Measurements from ENCODE around the gene CDK10.
"Not testable (repeated sequence)": the region's sequence is repeated elsewhere in the genome, so short reads cannot be mapped to it uniquely, and the experiment has no call there.

The CDK10 gene

DNA sequence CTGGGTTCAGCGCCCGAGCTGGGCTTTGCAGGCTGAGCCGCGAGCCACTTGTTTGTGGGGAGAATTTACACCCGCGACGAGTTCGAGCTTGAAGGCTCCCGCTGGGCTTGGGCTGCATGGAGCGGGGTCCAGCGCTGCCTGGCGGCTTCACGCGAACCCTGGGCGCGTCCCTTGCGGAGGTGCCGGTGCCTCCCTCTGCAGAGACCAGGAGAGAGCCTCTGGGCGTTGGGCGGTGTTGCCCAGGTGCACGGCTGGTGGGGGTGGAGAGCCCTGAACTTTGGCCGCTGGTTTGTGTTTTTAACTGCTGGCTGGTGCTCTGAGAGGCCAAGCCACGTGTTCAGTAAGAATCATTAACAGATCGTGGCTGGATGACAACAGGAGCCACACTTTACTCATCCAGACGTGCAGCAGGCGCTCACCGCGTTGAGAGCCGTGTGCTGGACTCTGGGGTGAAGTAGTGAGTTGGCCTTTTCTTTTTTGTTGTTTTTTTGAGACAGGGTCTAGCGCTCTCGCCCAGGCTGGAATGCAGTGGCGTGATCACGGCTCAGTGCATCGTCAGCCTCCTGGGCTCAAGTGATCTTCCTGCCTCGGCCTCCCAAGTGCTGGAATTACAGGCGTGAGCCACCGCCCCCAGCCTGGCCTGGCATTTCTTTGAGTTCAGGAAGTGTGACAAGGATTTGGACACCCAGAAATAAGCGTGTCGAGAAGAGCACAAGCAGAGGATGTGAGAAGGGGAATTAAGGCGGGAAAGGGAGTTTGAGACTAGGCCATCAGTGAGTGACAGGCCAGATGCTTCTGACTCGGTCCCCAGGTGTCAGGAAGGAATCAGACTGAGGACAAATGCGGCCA lies 827 bp downstream of the CDK10 start:
- TF ChIP-seq, protein P1, sequence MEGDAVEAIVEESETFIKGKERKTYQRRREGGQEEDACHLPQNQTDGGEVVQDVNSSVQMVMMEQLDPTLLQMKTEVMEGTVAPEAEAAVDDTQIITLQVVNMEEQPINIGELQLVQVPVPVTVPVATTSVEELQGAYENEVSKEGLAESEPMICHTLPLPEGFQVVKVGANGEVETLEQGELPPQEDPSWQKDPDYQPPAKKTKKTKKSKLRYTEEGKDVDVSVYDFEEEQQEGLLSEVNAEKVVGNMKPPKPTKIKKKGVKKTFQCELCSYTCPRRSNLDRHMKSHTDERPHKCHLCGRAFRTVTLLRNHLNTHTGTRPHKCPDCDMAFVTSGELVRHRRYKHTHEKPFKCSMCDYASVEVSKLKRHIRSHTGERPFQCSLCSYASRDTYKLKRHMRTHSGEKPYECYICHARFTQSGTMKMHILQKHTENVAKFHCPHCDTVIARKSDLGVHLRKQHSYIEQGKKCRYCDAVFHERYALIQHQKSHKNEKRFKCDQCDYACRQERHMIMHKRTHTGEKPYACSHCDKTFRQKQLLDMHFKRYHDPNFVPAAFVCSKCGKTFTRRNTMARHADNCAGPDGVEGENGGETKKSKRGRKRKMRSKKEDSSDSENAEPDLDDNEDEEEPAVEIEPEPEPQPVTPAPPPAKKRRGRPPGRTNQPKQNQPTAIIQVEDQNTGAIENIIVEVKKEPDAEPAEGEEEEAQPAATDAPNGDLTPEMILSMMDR (IDR thresholded peaks at IDR 0.05; ENCODE audit: low read depth, low read length), result no peak
- peak overlapping the region; percentile 82 for H3K4me3 ChIP-seq (ENCODE audit: low read depth, low read length)

DNA sequence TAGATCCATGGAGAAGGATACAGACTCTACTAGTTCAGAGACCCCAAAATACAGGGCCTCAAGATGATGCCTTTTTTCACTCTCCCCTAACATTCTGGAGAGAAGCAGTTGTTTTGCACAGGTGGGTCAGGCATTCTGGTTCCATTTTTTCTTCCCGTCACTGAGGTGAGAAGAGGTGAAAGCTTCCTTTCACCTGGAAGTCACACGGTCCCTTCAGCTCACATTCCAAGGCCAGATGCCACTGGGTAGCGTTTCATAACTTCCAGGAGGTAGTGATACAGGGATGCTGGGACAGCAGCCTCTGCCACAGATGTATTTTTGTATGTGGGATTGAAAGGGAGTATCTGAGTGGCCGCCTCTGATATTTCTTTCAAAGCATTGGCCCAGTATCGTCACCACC lies 1.9 kb downstream of the CDK10 start:
- TF ChIP-seq, protein P1 (IDR thresholded peaks at IDR 0.05; ENCODE audit: low read depth, low read length), result no peak
- H3K4me3 ChIP-seq (ENCODE audit: low read depth, low read length), result no peak overlapping the region

DNA sequence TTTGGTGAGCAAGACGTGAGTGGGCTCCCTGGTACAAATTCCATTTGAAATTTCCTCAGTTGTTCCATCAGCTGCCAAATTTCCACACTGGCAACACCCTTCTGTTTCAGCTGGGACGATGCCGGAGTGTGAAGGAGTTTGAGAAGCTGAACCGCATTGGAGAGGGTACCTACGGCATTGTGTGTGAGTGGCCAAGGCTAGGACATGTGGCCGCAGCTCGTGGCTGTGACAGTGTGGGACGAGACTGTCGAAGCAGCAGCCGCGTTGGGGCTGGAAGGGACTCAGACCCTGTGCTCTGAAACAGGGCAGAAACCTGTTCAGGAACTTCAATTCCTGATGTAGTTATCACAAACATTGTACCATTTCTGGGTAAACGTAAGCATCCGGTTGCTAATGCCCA lies 2.7 kb downstream of the CDK10 start:
- no peak overlapping the region for H3K4me3 ChIP-seq (ENCODE audit: low read depth, low read length)
- TF ChIP-seq, protein P1 (IDR thresholded peaks at IDR 0.05; ENCODE audit: low read depth, low read length), result no peak

DNA sequence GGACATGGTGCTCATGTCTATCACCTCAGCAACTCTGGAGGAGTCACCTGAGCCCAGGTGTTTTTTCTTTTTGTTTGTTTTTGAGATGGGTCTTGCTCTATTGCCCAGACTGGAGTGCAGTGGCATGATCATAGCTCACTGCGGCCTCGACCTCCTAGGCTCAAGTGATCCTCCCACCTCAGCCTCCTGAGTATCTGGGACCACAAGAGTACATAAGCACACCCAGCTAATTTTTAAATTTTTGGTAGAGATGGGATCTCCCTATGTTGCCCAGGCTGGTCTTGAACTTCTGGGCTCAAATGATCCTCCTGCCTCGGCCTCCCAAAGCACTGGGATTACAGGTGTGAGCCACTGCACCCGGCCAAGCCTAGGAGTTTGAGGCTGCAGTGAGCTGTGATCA lies 3.1 kb downstream of the CDK10 start:
- H3K4me3 ChIP-seq (ENCODE audit: low read depth, low read length), result not testable (repeated sequence)

DNA sequence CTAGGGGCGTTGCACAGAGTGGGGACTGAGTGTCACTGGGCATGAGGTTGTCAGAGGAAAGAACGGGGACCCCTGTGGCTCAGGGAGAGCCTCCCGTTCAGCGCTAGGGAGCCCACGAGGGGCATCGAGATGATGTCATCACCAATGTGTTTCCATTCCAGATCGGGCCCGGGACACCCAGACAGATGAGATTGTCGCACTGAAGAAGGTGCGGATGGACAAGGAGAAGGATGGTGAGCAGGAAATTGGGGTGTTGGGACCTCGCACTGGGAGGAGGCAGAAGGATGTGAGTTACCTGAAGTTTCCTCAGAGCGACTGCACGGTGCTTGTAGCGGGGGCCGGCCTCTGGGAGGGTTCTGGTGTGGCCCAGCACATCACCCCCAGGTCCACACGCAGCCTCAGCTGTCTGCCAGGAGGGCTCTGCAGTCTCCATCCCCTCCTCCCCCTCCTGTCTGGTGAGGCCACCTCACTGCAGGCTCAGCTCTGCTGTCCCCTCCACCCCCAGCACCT lies 4.0 kb downstream of the CDK10 start:
- TF ChIP-seq, protein P1 (IDR thresholded peaks at IDR 0.05; ENCODE audit: low read depth, low read length), result no peak
- no peak overlapping the region for H3K4me3 ChIP-seq (ENCODE audit: low read depth, low read length)

DNA sequence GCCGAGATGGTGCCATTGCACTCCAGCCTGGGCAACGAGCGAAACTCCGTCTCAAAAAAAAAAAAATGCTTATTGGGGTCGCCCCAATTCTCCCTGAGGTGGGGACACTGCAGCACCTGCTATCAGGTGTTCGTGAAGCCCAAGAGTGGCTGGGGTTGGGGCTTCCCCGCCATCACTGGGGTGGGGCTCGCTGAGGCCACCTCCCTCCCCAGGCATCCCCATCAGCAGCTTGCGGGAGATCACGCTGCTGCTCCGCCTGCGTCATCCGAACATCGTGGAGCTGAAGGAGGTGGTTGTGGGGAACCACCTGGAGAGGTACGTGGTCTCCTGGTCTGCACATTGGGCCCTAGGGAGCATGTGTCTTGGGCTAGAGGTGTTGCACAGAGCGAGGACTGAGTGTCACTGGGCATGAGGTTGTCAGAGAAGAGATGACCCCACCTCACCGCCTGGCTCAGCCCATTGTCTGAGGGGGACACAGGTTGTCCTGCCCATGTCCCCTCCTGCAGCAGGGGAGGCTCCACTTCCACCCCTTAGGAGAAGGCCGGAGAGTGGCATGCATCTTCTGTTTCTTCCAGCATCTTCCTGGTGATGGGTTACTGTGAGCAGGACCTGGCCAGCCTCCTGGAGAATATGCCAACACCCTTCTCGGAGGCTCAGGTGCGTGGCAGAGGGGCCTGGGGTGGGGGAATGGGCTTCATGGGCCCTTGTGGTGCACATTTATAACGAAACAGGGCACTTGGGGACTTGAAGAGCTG lies 4.9 kb downstream of the CDK10 start:
- TF ChIP-seq, protein P1 (IDR thresholded peaks at IDR 0.05; ENCODE audit: low read depth, low read length), result no peak
- H3K4me3 ChIP-seq (ENCODE audit: low read depth, low read length), result no peak overlapping the region

DNA sequence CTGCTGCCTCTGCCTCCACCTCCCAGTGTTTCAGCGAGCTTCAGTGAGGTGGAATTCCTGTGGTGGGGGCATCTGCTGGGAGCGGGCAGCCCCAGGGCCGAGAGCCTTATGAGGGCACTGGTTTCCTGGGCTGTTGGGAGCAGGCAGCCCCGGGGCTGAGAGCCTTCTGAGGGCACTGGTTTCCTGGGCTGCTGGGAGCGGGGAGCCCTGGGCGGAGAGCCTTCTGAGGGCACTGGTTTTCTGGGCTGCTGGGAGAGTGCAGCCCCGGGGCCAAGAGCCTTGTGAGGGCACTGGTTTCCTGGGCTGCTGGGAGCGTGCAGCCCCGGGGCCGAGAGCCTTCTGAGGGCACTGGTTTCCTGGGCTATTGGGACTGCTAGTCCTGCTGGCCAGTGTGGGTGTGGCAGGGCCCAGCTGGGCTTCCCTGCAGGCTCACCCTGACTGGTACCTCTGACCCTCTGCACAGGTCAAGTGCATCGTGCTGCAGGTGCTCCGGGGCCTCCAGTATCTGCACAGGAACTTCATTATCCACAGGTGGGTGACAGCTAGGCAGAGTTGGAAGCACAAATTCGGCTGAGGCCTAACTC lies 5.6 kb downstream of the CDK10 start:
- TF ChIP-seq, protein P1 (IDR thresholded peaks at IDR 0.05; ENCODE audit: low read depth, low read length), result no peak
- H3K4me3 ChIP-seq (ENCODE audit: low read depth, low read length), result no peak overlapping the region

Measured in WI38 (cell line).